Panc1 (cell line): Measurements from ENCODE around the gene GTPBP1.

Experiments used
- CTCF ChIP-seq: fragments of 450-650 bp; IDR thresholded peaks from 2 replicates; pipeline ENCODE4 v1.5.1; 2017; ENCODE audit warnings: mild to moderate bottlenecking
- POLR2AphosphoS5 ChIP-seq: IDR thresholded peaks from 2 replicates; pipeline ENCODE4 v1.6.1; 2012; ENCODE audit warnings: mild to moderate bottlenecking, low read depth, low read length, moderate library complexity
- REST ChIP-seq, 2 experiments: IDR thresholded peaks; 2 replicates each; pipeline ENCODE4 v1.6.1; 2011 to 2012; ENCODE audit warnings: low read depth in 2 of 2, control low read depth in 1 of 2, low read length in 1 of 2, mild to moderate bottlenecking in 1 of 2, moderate library complexity in 1 of 2; ENCODE audit not compliant: insufficient read depth in 1 of 2
- SIN3A ChIP-seq: IDR thresholded peaks from 2 replicates; pipeline ENCODE4 v1.6.1; 2012; ENCODE audit warnings: low read depth, mild to moderate bottlenecking, low read length, moderate library complexity, borderline replicate concordance; ENCODE audit not compliant: insufficient read depth
- TCF7L2 ChIP-seq: IDR thresholded peaks from 2 replicates; pipeline ENCODE4 v1.6.1; 2011; ENCODE audit warnings: mild to moderate bottlenecking, low read depth, low read length, inconsistent platforms

- TF ChIP-seq POLR2AphosphoS5, result no peak
- no peak for TF ChIP-seq CTCF
- TF ChIP-seq REST (IDR thresholded peaks at IDR 0.05; ENCODE audit: insufficient read depth in 1 of 2, low read depth in 2 of 2, low read length in 1 of 2), result no peak
- TF ChIP-seq SIN3A, result no peak
- no peak for TF ChIP-seq TCF7L2
Measured at GRCh38 chr22:38707984-38708383, 2.2 kb downstream of the GTPBP1 start.
